LHCN-M2 (cell line): Measurements from ENCODE around the gene SLC66A2. TPM values are rescaled to one million over a fixed set of nuclear protein-coding genes. Genes with fewer than 3 reads are reported as not detected.
A peak's percentile ranks its signal among the peaks of the same experiment; 100 is the strongest.

Source experiments
- DNase-seq: peaks from one replicate; pipeline ENCODE4 v3.0.0-alpha.2; 2012; ENCODE audit warnings: low read depth
- total RNA-seq: library from RNA; depleted of rRNA; stranded (reverse); fragments of >200 nt; gene quantifications from 2 replicates; pipeline ENCODE4 v1.2.3, GENCODE V29; 2014

SLC66A2 gene
- total RNA-seq, 1 experiment from 2014 or later = 45.2 TPM

DNA sequence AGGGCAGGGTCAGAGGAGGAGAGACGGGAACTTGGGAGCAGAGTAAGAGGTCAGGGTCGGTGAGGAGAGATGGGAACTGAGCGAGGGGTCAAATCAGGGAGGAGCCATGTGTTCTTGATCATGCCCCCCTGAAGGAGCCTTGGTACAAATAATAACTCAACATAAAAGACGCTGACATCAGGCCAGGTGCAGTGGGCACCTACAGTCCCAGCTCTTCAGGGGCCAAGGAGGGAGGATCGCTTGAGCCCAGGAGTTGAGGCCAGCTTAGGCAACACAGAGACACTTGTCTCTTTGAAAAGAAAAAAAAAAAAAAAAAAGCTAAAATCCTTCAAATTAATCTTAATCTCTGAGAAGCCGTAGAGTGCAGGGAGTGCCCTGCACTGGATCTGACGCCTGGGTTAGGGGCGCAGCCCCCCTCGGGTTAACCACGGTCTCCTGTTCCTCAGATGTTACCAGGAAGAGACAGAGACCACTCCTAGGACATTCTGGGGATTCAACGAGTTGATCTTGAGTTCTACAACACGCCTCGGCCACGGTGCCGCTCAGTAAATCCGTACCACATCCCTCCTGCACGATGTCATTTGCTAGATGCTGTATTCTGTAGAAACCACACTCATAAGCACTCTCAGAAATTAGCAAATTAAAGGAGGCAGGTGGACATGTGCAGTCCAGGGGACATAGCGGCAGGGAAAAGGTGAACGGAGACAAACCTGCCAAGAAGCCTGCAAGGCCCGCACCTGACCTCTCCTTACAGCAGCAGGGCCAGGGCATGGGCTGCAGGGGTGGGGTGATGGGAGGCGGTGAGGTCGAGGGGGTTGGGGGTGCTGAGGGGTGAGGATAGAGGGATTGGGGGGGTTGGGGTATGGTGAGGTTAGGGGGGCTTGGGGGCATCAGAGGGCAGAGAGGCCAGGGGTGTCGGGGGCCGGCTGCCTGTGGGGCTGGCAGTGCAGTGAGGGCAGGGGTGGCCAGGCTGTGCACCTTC, 29.2 kb downstream of the SLC66A2 start:
- no peak for DNase-seq

- DNase-seq = no peak
Observed at GRCh38 chr18:79919089-79919488, 32.4 kb downstream of the SLC66A2 start.

DNA sequence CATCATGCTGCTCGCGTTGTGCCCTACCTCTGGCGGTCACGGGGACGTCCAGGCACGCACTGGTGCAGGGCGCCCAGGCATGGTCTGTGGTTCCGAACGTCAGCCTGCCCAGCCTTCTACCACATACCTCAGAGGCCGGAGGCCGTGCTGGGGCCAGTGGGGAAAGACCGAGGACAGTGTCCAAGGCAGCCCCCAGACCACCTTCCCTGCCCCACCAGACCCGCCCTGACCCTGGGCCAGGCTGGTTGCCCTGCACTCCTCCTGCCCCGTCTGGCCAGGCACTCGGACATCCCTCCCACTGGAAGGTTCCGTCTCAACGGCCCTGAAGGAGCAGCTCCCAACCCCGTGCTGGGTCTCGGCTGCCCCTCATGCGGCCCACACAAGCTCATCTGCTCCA, 32.8 kb downstream of the SLC66A2 start:
- no peak for DNase-seq

GRCh38 chr18:79917853-79918614, 33.4 kb downstream of the SLC66A2 start:
- DNase-seq = no peak

GRCh38 chr18:79917169-79917852, 34.1 kb downstream of the SLC66A2 start:
- DNase-seq = no peak

- DNase-seq = no peak
Observed at GRCh38 chr18:79916546-79917168, 34.8 kb downstream of the SLC66A2 start.

DNA sequence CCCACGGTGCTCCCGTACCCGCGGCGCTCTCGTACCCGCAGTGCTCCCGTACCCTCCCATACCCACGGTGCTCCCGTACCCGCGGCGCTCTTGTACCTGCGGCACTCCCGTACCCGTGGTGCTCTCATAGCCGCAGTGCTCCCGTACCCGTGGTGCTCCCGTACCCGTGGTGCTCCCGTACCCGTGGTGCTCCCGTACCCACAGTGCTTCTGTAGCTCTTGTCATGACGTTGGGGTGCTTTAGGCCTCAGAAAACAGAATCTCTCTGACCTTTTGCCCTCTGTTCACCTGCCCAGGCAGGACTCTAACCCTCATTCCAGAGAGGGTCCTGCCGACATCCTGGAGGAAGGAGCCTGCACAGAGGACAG, 35.3 kb downstream of the SLC66A2 start:
- DNase-seq = no peak

DNA sequence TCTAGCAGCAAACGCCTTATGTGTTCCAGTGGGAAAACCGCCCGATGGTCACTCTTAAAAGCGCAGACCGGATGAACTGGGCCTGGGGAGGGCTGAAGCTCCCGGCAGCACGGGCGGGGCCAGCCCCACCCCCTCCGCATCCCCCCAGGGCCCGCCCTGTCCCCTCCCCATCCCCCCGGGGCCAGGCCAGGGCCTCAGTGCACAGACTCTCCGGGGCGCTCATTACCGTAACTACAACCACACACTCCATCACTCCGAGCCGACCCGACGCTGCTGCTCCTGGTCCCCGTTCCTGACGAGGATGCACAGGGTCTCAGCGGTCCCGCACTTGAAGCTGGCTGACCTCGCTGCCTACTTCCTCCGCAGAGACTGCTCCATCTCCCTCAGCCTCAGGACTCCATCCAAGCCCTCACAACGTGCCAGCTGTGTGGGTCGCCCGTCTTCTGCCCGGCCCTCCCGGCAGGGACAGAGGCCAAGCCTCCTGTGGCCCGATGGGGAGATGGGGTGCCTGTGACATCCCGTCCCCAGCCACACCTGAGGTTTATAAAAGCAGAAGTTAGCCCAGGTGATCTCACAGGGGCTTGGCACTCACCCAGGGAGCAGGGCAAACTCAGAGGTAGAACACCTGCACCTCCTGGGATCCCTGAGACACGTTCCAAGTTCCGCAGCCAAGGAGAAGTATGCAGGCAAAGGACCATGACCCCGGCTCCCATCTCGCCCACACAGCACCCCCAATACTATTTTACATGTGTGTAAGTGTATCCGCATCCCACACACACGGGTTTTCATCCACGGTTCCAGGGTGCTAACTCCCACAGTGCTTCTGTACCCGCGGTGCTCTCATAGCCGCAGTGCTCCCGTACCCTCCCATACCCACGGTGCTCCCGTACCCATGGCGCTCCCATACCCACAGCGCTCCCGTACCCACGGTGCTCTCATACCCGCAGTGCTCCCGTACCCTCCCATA, 36.0 kb downstream of the SLC66A2 start:
- no peak for DNase-seq

GRCh38 chr18:79914614-79915160, 36.8 kb downstream of the SLC66A2 start:
- no peak for DNase-seq

- no peak for DNase-seq
Observed at GRCh38 chr18:79912994-79913831, 38.2 kb downstream of the SLC66A2 start.

- DNase-seq = peak; percentile 48
Observed at GRCh38 chr18:79912409-79912991, 39.0 kb downstream of the SLC66A2 start.

- no peak for DNase-seq
Observed at GRCh38 chr18:79911344-79912270, 39.8 kb downstream of the SLC66A2 start.

DNA sequence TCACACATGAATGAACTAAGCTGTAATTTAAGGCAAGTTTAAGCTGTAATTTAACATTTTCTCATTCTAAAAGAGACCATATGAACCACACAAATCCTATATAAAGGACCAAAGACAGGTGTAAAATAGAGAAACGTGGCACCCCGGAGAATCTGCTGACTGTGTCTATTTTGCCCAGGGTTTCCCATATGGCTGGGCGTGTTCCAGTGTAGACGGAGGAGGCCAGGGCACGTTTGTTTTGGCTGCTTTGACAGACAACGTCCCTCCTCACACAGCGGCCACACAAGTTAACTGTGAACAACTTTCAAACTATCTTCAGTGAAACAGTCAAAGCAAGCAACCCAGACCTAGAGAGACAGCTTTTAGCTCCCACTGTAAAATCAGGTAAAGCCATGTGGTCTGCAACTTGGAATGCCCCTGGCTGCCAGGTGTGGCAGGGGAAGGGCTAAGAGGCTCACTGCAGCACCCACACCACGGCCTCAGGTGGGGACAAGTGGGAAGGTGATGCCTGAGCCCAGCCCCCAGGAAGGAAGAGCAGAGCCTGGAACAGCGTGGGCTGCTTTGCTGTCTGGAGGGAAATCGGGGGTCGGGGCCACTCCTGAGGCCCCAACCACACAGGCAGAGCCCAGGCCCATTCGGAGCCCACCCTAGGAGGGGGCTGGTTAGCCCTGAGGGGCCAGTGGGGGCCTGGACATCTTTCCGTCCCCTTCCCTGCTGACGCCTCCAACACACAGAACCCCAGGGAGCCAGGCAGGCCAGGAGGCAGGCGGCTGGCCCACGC, 40.7 kb downstream of the SLC66A2 start:
- DNase-seq = no peak

GRCh38 chr18:79906706-79907105, 44.7 kb downstream of the SLC66A2 start:
- no peak for DNase-seq

- no peak for DNase-seq
Observed at GRCh38 chr18:79905993-79906392, 45.5 kb downstream of the SLC66A2 start.

- DNase-seq = no peak
Observed at GRCh38 chr18:79905389-79905911, 46.0 kb downstream of the SLC66A2 start.
